Activated CD8-positive, alpha-beta T cell treated with anti-CD3 and anti-CD28 coated beads for 36 hours (primary cell): ENCODE measurements around the gene NSMCE1. TPM values are rescaled to one million over a fixed set of nuclear protein-coding genes. Genes with fewer than 3 reads are reported as not detected.

ENCODE experiments used
- ATAC-seq: fragments of 200-7000 bp; cut with Tn5 transposase; one replicate; pipeline ENCODE4 v1.10.0; 2021; ENCODE audit warnings: mild to moderate bottlenecking, moderate library complexity
- CTCF ChIA-PET: fragments of 350-600 bp; sonication (Branson Sonifier 250); formaldehyde crosslinking; loops from one replicate; lab custom pipeline; 2021; ENCODE audit warnings: antibody characterized with exemption; lab: Charles Lee
- POLR2A ChIA-PET: fragments of 350-600 bp; sonication (Branson Sonifier 250); formaldehyde crosslinking; loops from one replicate; lab custom pipeline; 2021; ENCODE audit warnings: antibody characterized with exemption; lab: Charles Lee
- DNase-seq: peaks from one replicate; pipeline ENCODE4 v3.0.0-alpha.2; 2020
- H3K27ac Mint-ChIP-seq: one replicate; pipeline ENCODE4 v1.8.0; 2021; ENCODE audit warnings: mild to moderate bottlenecking, mixed read lengths
- H3K27me3 Mint-ChIP-seq: one replicate; pipeline ENCODE4 v1.8.0; 2021; ENCODE audit warnings: mixed read lengths
- H3K36me3 Mint-ChIP-seq: one replicate; pipeline ENCODE4 v1.8.0; 2021; ENCODE audit warnings: low read depth, mixed read lengths
- H3K4me1 Mint-ChIP-seq: one replicate; pipeline ENCODE4 v1.8.0; 2021; ENCODE audit warnings: low read depth, mixed read lengths
- H3K4me3 Mint-ChIP-seq: one replicate; pipeline ENCODE4 v1.8.0; 2021; ENCODE audit warnings: mild to moderate bottlenecking, moderate library complexity, mixed read lengths
- H3K9me3 Mint-ChIP-seq: one replicate; pipeline ENCODE4 v1.8.0; 2021; ENCODE audit warnings: mixed read lengths
- intact Hi-C: fragments of 100-400 bp; cut with micrococcal nuclease; formaldehyde crosslinking; loops from one replicate; pipeline ENCODE4 v1.10.0; 2022
- total RNA-seq, 2 experiments: library from RNA; stranded (reverse); gene quantifications; one replicate each; pipeline ENCODE4 v1.2.3, GENCODE V29; 2021
- TF ChIP-seq, protein P1 (sequence below): fragments of 200-600 bp; IDR thresholded peaks from one replicate; pipeline ENCODE4 v1.8.0; 2022; ENCODE audit warnings: antibody characterized with exemption, mild to moderate bottlenecking

NSMCE1 gene
- total RNA-seq, 2 experiments from 2014 or later, result 150 to 156 TPM

DNA sequence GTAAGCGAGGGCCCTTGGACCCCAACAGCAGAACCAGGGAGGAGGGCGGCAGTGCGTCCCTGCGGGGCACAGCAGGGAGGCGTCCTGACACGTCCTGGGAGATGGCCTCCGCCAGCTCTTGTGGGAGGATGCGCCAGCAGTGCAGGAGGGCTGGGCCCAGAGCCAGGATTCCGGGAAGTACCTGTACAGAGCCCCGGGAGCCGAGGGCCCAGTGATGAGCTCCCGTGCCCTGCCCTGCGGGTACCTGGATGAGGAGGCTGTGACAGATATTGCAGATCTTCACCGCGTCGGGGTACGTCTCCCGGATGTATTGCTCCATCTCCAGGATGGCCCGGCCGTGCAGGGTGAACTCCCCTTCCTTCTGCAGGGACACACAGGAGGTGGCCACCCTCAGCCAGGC, 42.1 kb downstream of the NSMCE1 start:
- Mint-ChIP-seq H3K4me1 (peaks cover 43% of the 10 kb centered on the region), H3K27ac (peak overlapping the region; percentile 23), H3K36me3 (peaks cover 39% of the 10 kb centered on the region), H3K9me3 (no peaks in the 10 kb centered on the region), H3K27me3 (no peaks in the 10 kb centered on the region), H3K4me3 (no peak overlapping the region)
- no peak for DNase-seq
- CTCF ChIA-PET, result interaction anchor here (1.0 to 2.6 kb wide), 5 partner anchors 8 to 146 kb away, joined by 3 to 14 read pairs (median 4); no protein-coding TSS in a partner anchor
- TF ChIP-seq, protein P1, sequence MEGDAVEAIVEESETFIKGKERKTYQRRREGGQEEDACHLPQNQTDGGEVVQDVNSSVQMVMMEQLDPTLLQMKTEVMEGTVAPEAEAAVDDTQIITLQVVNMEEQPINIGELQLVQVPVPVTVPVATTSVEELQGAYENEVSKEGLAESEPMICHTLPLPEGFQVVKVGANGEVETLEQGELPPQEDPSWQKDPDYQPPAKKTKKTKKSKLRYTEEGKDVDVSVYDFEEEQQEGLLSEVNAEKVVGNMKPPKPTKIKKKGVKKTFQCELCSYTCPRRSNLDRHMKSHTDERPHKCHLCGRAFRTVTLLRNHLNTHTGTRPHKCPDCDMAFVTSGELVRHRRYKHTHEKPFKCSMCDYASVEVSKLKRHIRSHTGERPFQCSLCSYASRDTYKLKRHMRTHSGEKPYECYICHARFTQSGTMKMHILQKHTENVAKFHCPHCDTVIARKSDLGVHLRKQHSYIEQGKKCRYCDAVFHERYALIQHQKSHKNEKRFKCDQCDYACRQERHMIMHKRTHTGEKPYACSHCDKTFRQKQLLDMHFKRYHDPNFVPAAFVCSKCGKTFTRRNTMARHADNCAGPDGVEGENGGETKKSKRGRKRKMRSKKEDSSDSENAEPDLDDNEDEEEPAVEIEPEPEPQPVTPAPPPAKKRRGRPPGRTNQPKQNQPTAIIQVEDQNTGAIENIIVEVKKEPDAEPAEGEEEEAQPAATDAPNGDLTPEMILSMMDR, result no peak
- POLR2A ChIA-PET, result interaction anchor here (1.0 to 7.1 kb wide), 3 partner anchors 8 to 91 kb away, joined by 3 to 68 read pairs (median 13); no protein-coding TSS in a partner anchor
- intact Hi-C loops, result no loop called here
- ATAC-seq, result no peak

DNA sequence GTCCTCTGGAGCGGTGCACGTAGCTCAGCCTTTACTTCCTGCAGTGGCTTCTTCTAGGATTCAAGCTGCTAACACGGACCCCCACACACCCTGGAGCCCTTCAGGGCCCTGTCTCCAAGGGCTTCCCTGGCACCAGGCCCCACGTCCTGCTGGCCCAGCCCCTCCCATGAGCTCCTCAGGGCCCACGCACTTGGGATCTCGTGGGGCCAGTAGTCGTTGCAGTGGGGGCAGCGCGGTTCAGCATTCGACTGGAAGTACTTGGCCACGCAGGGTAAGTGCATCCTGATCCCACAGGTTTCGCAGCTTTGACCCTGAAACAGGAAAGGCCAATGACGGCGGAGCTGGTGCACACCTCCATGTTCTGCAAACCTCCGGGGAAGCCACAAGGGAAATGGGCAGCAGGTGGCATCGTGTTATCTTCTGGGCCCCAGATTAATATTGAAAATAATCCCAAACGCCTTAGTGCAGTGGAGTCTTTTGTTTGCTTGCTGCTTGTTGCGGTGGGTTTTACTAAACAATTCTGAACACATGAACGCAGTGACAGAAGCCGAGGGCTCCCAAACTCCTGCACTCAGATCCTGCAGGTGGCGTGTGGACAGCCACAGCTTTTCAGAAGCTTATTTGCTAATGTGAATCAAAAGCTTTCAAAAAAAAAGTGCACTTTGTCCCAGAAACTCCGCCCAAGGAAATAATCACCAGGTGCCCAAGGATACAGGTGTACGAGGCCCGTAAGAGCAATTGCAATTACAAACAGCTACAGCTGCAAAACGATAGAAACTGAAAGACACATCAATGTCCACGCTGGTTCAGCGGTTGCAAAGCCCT, 42.8 kb downstream of the NSMCE1 start:
- intact Hi-C loops, result no loop called here
- Mint-ChIP-seq H3K27me3 (no peaks in the 10 kb centered on the region), H3K4me3 (no peak overlapping the region), H3K9me3 (no peaks in the 10 kb centered on the region), H3K27ac (peak overlapping the region; percentile 23), H3K36me3 (peaks cover 33% of the 10 kb centered on the region), H3K4me1 (peaks cover 36% of the 10 kb centered on the region)
- ChIA-PET POLR2A (interaction anchor here (0.7 to 7.1 kb wide), 7 partner anchors 9 to 140 kb away, joined by 3 to 68 read pairs (median 3); no protein-coding TSS in a partner anchor), CTCF (interaction anchor here (0.7 to 2.6 kb wide), 8 partner anchors 9 to 147 kb away, joined by 3 to 14 read pairs (median 6); partner anchors contain the start of gene KDM8)
- ATAC-seq (no peak), DNase-seq (no peak)
- TF ChIP-seq, protein P1, result no peak

DNA sequence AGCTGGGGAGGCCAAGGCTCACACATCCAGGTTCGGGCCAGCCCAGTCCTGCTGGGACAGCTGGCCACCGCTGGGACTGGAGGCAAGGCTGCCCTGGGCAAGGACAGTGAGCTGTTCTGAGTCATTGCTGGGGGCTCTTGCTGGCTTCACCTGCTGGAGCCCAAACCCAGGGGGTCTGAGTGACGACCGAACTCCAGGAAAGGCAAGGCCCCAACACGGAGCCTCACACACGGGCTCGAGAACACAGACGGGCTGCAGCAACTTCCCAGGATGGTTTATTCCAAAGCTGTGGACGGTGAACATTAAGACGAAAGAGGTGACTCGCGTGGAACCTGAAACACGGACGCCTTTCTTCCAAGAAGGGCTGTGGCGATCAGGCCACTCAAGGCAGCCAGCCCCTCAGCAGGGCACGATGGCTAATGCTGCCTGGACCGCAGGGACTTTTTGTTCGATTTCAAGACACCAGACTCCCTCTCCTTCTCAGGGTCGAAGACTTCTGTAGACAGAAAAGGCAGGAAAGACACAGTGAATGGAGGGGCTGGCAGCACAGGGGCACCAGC, 43.8 kb downstream of the NSMCE1 start:
- DNase-seq (no peak), ATAC-seq (no peak)
- TF ChIP-seq, protein P1, result no peak
- CTCF ChIA-PET, result interaction anchor here (0.7 to 2.6 kb wide), 4 partner anchors 10 to 92 kb away, joined by 3 to 14 read pairs (median 8); no protein-coding TSS in a partner anchor
- Mint-ChIP-seq H3K4me3 (no peak overlapping the region), H3K27me3 (no peaks in the 10 kb centered on the region), H3K4me1 (peaks cover 27% of the 10 kb centered on the region), H3K36me3 (peaks cover 27% of the 10 kb centered on the region), H3K27ac (peak overlapping the region; percentile 5), H3K9me3 (no peaks in the 10 kb centered on the region)
- POLR2A ChIA-PET, result interaction anchor here (0.7 to 2.8 kb wide), 5 partner anchors 10 to 123 kb away, joined by 3 to 13 read pairs (median 3); no protein-coding TSS in a partner anchor
- intact Hi-C loops, result no loop called here

DNA sequence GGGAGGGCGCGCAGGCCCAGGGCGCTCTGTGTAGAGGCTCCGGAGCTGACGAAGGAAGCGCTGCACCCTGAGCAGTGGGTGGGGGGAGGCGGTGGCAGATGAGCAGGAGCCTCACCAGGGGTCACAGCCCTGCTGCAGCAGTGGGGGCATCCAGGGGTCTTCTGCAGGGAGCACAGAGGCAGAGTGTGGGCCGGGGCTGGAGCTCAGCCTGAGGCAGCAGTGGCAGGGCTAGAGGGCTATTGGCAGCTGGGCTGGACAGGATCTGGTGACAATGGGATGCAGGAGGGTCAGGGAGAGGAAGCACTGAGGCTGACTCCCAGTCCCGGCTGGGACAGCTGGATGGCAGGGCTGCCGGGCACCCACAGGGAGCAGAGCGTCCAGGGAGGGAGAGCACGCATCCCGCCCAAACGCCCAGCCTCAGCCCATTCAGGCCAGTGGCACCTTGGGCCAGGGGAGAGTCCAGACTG, 44.3 kb downstream of the NSMCE1 start:
- Mint-ChIP-seq H3K27ac (no peak overlapping the region), H3K36me3 (peaks cover 23% of the 10 kb centered on the region), H3K9me3 (no peaks in the 10 kb centered on the region), H3K27me3 (no peaks in the 10 kb centered on the region), H3K4me3 (no peak overlapping the region), H3K4me1 (peaks cover 27% of the 10 kb centered on the region)
- DNase-seq (no peak), ATAC-seq (no peak)
- ChIA-PET POLR2A (interaction anchor here (1.1 to 2.8 kb wide), 2 partner anchors 11 to 13 kb away, joined by 3 to 13 read pairs; no protein-coding TSS in a partner anchor), CTCF (interaction anchor here (1.5 to 2.6 kb wide), 3 partner anchors 11 to 92 kb away, joined by 7 to 14 read pairs (median 8); no protein-coding TSS in a partner anchor)
- TF ChIP-seq, protein P1, result no peak
- intact Hi-C loops, result no loop called here
